Measurements from ENCODE around the gene PSKH1.

DNA sequence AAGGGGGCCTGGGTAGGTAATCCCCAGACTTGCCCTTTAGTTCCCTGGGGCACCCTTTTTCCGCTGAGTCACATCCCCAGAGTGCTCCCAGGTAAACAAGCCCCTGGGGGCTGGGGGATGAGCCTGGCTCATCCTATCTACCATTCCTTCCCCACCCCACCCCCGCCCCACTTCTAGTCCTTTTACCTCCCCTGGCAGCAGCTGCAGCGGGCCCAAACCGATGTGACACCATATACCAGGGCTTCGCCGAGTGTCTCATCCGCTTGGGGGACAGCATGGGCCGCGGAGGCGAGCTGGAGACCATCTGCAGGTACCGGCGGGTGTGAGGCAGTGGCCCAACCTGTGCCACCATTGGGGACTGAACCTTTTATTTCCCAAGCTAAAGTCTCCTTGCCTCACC is 7.5 kb upstream of the PSKH1 start:
- no peak for TF ChIP-seq SMC3 (conservative IDR thresholded peaks at IDR 0.05; ENCODE audit: poor library complexity)
- no peak for TF ChIP-seq EZH2 (IDR thresholded peaks at IDR 0.05; ENCODE audit: borderline replicate concordance, insufficient read depth, low read length, poor library complexity, severe bottlenecking)
- TF ChIP-seq MXI1 (conservative IDR thresholded peaks at IDR 0.05; ENCODE audit: poor library complexity, severe bottlenecking): no peak
- no peak for TF ChIP-seq CTCF (IDR thresholded peaks at IDR 0.05; ENCODE audit: poor library complexity, severe bottlenecking)
- TF ChIP-seq REST (IDR thresholded peaks at IDR 0.05; ENCODE audit: borderline replicate concordance): no peak
